HG02938 (cell line): ENCODE results near the gene LIG3.
"Not testable (repeated sequence)": the region's sequence is repeated elsewhere in the genome, so short reads cannot be mapped to it uniquely, and the experiment has no call there.

ENCODE experiments used
- ATAC-seq: cut with Tn5 transposase; IDR thresholded peaks from one replicate; pipeline ENCODE4 v1.9.1; 2021; ENCODE audit warnings: mild to moderate bottlenecking, moderate library complexity; ENCODE audit not compliant: unreplicated experiment

LIG3 gene

GRCh38 chr17:34998205-34998604, 17.9 kb downstream of the LIG3 start:
- no peak for ATAC-seq

DNA sequence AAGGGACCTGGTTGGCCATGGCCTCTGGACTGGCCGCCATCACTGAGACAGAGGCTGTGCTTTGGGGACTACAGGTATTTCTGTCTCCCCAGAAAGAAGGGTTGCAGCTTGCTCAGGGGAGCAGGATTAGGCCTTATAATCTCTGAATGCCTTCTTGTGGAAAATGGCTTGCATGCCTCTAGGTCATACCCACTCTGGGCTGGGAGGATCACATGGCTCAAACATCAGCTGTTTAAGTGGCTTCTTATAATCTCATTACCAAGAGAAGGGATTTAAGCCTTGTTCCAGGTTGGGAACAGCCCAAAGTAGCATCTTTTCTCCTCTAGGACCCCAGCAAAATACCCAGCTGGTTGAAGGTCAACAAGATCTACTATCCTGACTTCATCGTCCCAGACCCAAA, 19.1 kb downstream of the LIG3 start:
- no peak for ATAC-seq

DNA sequence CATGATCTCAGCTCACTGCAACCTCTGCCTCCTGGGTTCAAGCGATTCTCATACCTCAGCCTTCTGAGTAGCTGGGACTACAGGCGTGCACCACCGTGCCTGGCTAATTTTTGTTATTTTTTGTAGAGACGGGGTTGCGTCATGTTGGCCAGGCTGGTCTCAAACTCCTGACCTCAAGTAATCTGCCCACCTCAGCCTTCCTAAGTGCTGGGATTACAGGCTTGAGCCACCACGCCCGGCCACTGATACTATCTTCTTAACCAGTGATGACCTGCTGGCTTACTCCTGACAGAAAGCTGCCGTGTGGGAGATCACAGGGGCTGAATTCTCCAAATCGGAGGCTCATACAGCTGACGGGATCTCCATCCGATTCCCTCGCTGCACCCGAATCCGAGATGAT, 20.7 kb downstream of the LIG3 start:
- ATAC-seq: not testable (repeated sequence)

DNA sequence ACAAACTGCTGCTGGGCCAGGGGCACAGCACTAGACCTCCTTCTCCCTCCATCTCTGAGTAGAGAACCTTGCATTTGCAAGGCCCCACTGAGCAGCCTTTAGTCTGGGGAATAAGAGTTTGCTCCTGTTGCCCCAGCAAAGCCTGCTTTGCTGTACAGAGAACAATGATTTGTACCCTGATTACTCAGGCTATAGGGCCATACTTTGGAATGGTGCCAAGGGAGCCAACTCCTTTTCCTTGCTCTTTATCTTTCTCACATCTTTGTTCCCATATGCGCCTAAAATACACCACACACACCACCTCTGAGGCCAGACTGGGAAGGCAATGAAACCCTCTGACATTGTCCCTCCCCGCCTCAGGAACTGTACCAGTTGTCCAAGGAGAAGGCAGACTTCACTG, 21.2 kb downstream of the LIG3 start:
- ATAC-seq: no peak

GRCh38 chr17:35002876-35003551, 22.7 kb downstream of the LIG3 start:
- no peak for ATAC-seq

DNA sequence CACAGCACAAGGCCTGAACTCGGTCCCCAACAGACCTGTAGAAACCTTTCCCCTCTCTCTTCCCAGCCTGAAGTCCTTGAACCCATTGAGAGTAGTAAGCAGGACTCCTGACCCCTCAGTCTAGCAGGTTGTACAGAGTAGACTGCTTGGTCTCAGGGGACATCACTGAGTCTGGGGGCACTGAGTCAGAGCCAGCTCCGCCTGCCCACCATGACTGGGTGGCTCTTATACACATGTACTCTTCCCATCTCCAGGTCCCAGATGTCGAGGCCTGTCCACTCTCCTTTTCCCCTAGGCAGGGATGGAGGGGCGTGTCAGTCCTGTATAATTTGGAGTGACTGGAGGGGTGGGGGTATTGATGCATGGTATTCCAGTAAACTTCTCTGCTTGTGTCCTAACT, 23.5 kb downstream of the LIG3 start:
- no peak for ATAC-seq

GRCh38 chr17:35006345-35006744, 26.0 kb downstream of the LIG3 start:
- ATAC-seq: no peak

GRCh38 chr17:35006961-35007360, 26.6 kb downstream of the LIG3 start:
- ATAC-seq: no peak

DNA sequence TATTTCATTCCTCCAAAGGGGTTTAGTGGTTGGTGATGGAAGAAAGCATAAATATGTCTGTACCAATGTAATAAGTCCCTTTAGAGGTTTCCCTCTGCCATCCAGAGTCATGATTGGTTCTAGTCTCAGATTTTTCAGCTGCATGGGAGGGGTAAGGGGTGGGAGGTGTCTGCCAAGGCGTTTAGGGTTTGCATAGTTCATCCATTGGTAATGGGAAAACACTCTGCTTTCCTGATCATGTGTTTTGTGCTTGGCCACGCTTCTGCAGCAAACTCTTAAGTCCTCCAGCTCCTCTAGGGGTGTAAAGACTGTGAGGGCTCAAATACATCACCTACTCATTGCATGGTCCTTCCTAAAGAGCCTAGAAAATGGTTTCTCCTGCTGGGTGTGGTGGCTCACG, 29.8 kb downstream of the LIG3 start:
- no peak for ATAC-seq

DNA sequence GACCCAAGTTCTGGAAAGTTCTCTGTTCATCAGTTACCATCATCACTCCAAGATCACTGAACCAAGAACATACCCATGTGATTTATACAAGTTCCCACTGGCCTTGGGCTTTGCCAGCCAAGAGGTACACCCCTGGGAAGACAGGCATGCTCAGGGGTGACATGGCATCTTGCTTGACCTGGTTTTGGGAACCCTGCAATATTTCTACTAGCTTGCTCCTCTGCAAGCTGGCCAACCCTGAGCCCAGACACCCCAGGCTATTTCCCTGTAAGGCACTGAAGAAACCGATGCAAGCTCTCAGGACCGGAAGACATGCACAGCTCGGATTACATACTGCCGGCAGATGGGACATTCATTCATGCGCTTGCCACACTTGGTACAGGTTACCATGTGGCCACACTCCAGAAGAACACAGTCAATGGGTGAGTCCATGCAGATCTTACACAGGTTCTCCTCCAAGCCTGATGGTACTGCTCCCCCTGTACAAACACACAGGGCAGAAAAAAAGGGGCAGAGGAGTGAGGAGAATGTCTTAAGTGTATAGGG, 31.4 kb downstream of the LIG3 start:
- no peak for ATAC-seq

GRCh38 chr17:35016369-35016768, 36.1 kb downstream of the LIG3 start:
- no peak for ATAC-seq

DNA sequence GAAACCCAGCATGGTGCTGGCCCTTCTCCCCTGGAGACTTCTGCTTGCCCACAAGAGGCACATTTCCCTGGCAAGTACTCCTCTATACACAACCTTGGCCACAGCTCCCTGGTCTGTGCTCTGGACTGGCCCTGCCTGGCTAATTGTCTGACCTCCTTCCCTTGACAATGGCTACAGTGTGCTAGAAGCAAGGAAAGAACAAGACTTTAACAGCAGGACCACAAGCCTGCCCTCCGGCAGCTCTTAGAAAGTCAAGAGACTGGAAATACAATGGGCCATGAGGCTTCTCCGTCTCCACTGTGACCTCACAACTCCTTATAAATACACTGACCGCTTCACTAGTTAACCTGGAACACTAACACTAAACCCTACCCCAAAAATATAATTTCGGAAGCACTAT, 36.7 kb downstream of the LIG3 start:
- ATAC-seq: no peak

DNA sequence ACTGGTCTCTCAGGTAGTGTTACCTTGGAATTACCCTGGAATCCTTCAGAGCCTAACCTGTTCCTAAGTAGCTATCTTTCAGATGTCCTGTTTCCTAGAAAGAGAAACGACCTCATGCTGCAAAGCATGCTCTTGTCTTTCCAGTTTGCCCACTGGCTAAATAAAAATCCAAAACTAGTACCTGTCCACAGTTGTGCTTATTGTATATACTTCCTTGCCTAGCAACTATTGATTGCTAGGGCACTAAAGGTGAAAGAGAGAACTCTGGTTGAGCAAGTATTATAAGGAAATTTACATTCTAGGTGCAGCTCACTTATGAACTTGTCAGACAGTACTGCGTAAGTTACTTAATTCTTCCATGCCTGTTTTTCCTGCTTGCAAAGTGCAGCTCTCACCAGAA, 38.5 kb downstream of the LIG3 start:
- no peak for ATAC-seq

DNA sequence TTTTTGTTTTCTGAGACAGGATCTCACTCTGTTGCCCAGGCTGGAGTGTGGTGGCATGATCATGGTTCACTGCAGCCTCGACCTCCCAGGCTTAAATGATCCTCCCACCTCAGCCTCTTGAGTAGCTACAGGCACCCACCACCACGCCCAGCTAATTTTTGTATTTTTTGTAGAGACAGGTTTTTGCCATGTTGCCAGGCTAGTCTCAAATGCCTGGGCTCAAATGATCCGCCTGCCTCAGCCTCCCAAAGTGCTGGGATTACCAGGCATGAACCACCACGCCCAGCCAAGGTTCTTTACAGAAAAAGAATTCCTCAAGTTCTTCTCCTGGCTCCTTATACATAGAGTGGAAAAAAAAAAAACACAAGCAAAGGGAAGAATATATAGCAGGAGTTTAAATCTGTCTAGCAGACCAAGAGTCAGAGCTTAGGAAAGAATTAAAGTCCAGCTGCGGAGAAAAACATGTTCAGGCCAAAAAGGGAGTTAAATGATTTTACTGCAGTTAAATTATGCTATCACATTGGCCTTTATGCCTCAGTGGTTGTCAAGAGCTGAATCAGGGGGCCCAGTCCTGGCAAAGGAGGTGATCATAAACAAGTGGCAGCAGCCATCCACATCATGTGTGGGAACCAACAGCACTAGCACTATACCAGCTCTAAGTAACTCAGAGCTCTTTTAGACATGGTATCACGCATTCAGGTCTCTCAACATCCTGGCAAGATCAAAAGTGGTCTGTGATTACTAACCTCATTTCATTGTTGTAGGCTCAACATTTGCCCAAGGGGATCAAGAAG, 39.3 kb downstream of the LIG3 start:
- no peak for ATAC-seq

- ATAC-seq: no peak
Measured at GRCh38 chr17:35021520-35022380, 41.4 kb downstream of the LIG3 start.

GRCh38 chr17:35022536-35023063, 42.3 kb downstream of the LIG3 start:
- ATAC-seq: no peak

DNA sequence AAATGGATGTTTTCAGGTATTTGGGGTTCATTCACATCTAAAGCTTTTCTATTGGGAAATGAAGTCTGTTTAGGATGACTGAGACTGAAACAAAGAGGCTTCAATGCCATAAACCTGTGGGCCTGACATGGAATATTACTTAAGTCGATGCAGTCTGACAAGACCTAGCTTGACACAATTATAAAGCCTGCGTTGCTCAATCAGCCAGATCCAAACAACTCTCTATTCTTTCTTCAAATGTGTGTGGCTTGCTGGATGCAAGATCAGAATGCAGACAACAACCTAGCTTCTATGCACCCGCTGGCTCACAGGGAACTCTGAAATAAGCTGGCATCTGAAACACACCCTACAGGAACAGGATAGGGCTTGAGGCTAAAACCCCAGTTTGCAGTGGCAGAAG, 43.2 kb downstream of the LIG3 start:
- ATAC-seq: no peak

DNA sequence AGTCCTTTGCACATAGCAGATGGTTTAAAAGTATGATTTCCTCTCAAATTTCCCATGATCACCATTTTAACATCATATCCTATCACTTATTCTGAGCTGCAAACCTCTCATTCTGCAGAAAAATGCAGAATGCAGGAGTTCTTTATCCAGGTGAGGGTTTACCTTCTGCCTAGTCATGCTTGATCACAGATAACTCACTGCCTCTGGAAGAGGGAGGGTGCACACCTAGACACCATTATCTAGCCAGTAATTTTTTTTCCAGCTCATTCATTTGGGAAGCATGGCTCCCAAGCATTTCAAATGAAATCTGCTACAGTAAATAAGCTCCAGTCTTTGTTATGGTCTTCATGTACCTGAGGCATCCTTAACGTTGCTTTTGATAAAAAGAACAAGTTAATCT, 45.2 kb downstream of the LIG3 start:
- no peak for ATAC-seq

- ATAC-seq: not testable (repeated sequence)
Measured at GRCh38 chr17:35028097-35028496, 47.8 kb downstream of the LIG3 start.

DNA sequence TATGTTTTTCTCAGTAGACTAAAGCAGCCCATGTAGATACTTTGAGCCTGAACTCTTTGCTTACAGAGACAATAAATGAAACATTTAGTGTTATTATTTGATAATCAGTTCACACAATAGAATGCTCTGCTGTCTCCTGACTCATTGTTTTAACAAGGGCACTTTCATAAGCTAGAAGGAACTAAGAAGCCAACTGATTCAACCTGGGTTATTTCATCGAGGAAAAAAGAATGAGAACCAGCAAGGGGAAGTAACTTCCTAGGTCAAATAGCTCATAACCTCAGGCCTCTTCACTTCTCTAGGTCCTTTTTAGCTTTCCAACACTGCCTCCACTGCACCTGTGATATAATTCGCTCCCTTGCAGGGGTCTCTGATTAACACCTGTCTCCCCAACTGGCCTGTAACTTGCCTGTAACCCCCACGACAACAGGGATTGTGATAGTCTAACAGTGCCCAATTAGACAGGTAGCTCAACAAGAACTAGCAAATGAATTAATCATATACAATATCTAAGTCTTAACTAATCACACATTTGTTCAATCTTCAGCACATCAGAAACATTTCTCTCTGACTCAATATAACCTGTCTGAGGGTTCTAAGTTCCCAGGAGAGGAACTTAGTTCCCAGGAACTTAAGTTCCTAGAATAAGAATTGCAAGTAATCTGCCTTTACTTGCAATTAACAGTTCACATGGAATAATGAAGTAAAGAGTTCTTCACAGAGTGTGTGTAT, 48.4 kb downstream of the LIG3 start:
- no peak for ATAC-seq
